Esophagus muscularis mucosa (tissue), 4 donors: ENCODE data around the gene FAM110D. TPM values are rescaled to one million over a fixed set of nuclear protein-coding genes. Genes with fewer than 3 reads are reported as not detected.

Experiments
- DNase-seq: peaks from one replicate; pipeline ENCODE4 v3.0.0-alpha.2; 2017; ENCODE audit errors: extremely low spot score
- H3K27ac ChIP-seq, 4 donors: fragments of 200-600 bp; sonication (generic); replicated peaks in 1 of 4; 1 replicate in 3 of 4; 2 replicates in 1 of 4; pipeline ENCODE4 v1.5.1; 2016 to 2019; ENCODE audit warnings: mild to moderate bottlenecking in 1 of 4
- H3K27me3 ChIP-seq, 4 donors: fragments of 200-600 bp; sonication (generic); one replicate each; pipeline versions ENCODE4 v1.5.1 to v1.6.0; 2016 to 2019
- H3K36me3 ChIP-seq, 4 donors: fragments of 200-600 bp; sonication (generic); one replicate each; pipeline ENCODE4 v1.5.1; 2016 to 2019
- H3K4me1 ChIP-seq, 4 donors: fragments of 200-600 bp; sonication (generic); one replicate each; pipeline ENCODE4 v1.5.1; 2016 to 2019
- H3K4me3 ChIP-seq, 4 donors: fragments of 200-600 bp; sonication (generic); 1 replicate in 2 of 4; 2 replicates in 2 of 4; pipeline ENCODE4 v1.5.1; 2016 to 2019; ENCODE audit warnings: mild to moderate bottlenecking in 4 of 4, moderate library complexity in 1 of 4
- H3K9me3 ChIP-seq, 4 donors: fragments of 200-600 bp; sonication (generic); 1 replicate in 3 of 4; 2 replicates in 1 of 4; pipeline ENCODE4 v1.5.1; 2016 to 2019
- CTCF ChIP-seq, 3 experiments: fragments of 200-600 bp in 2 of 3; fragments of 450-650 bp in 1 of 3; sonication (generic) in 2 of 3; IDR thresholded peaks; one replicate each; pipeline ENCODE4 v1.5.1; 2017 to 2019; ENCODE audit warnings: antibody characterized with exemption in 3 of 3, mild to moderate bottlenecking in 2 of 3, moderate library complexity in 1 of 3
- EP300 ChIP-seq: sonication (generic); formaldehyde crosslinking; IDR thresholded peaks from one replicate; pipeline ENCODE4 v1.6.1; 2017; ENCODE audit warnings: antibody characterized with exemption
- POLR2A ChIP-seq: fragments of 450-650 bp; IDR thresholded peaks from one replicate; pipeline ENCODE4 v1.6.1; 2017; ENCODE audit warnings: antibody characterized with exemption, moderate library complexity, mild to moderate bottlenecking, low read depth
- POLR2AphosphoS5 ChIP-seq, 2 donors: sonication (generic); formaldehyde crosslinking; IDR thresholded peaks; one replicate each; pipeline ENCODE4 v1.6.1; 2017; ENCODE audit warnings: antibody characterized with exemption in 2 of 2
- WGBS: methylation state at CpG from one replicate; pipeline ENCODE4 v1.1.5; 2018; 5-methylcytosine and 5-hydroxymethylcytosine counted together
- intact Hi-C: fragments of 100-400 bp; cut with DNase I; formaldehyde crosslinking; loops from one replicate; pipeline ENCODE4 v1.15.1; 2023
- total RNA-seq, 4 donors: library from RNA; depleted of rRNA; stranded (reverse); fragments of >200 nt; gene quantifications; one replicate each; pipeline versions ENCODE4 v1.1.0 to v1.2.1, GENCODE V29; 2016

The FAM110D gene
- total RNA-seq, 4 donors from 2014 or later: 2.9 to 17.9 (median 11.6) TPM

DNA sequence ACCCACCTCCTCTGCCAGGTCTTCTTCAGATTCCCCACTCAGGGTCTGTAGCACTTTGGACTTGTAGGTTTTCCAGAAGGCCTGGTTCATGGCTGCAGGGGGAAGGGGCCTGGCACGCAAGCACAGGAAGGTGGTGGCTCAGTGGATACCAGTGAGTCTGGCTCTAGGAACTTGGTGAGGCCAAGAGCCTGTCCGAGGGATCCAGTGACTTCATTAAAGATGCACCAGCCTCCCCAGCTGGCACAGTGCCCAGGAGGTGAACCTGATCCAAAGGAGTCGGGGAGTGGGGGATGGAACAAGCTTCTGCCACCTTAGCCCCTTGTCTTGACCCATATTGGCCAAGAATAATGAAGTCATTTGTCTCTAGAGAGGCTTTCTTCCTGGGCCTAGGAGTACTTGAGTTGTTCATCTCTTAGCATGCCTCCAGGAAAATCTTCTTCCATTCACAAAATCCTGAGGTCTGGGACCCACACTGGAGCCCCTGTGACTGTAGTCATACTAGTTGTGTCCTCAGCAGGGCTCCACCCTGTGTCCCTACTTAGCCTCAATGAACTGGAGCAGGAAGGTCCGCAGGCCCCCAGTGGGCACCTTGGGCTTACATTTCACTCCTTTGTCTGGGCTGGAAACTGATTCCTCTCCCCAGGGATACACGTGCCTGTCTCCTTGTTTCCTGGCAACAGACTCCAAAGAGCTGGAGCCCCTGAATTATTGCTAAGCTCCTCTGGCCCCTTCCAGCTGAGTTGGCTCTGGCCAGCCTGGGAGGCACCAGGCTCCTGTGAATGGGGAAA lies 9.7 kb downstream of the FAM110D start, which contains the start of gene C1orf232:
TSS of gene C1orf232 (minus strand) at position 554 of the 788 bp plus-strand sequence. CDS start at position 90, 464 bp downstream.
- intact Hi-C loops: no loop called here

DNA sequence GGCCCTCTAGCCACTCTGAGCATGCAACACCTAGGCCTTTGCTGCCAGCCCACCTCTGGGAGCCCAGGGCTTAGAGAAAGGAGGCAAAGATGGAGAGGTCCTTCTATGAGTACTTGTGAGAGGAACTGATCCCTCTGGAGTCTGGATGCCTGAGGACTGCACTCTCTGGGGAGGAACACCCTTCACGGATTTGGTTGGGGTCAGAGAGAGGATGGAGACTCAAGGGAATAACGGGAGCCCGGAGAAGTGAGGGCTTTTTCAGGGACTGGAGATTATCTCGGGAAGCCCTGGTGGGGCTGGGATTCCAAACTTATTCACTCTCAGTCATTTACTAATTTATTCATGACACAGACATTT lies 10.3 kb downstream of the FAM110D start:
- H3K4me1 ChIP-seq: peaks cover 26 to 33% (median 30%) of the 10 kb centered on the region in 4 donors
- 50% methylated on average over 4 of the region's 4 CpGs for WGBS
- no peaks in the 10 kb centered on the region for H3K9me3 ChIP-seq
- H3K36me3 ChIP-seq: peaks cover 0 to 12% (median 7%) of the 10 kb centered on the region in 4 donors
- TF ChIP-seq EP300 (no peak), CTCF (IDR thresholded peaks at IDR 0.05) (no peak), POLR2A (no peak), POLR2AphosphoS5 (IDR thresholded peaks at IDR 0.05) (no peak)
- no peaks in the 10 kb centered on the region for H3K27me3 ChIP-seq
- H3K4me3 ChIP-seq: peak overlapping the region; percentile 74 to 97 (median 91)
- H3K27ac ChIP-seq: peak overlapping the region; percentile 77 to 89 (median 77)
- intact Hi-C loops: no loop called here
- DNase-seq: no peak

More for the DNA sequence above, 9.7 kb downstream of the FAM110D start, which contains the start of gene C1orf232:
- Histone ChIP-seq H3K36me3 (peaks cover 0 to 12% (median 7%) of the 10 kb centered on the region in 4 donors), H3K4me1 (peaks cover 30 to 39% (median 36%) of the 10 kb centered on the region in 4 donors), H3K27ac (peak within 1 kb of the TSS; percentile 77 to 89 (median 77)), H3K27me3 (peaks cover 0 to 4% (median 0%) of the 10 kb centered on the region in 4 donors), H3K9me3 (no peaks in the 10 kb centered on the region), H3K4me3 (peak within 1 kb of the TSS; percentile 74 to 97 (median 91))
- DNase-seq: no peak
- WGBS: 60% methylated on average over 4 of the region's 5 CpGs
- TF ChIP-seq POLR2A: no peak
- no peak for TF ChIP-seq CTCF (IDR thresholded peaks at IDR 0.05)
- no peak for TF ChIP-seq POLR2AphosphoS5 (IDR thresholded peaks at IDR 0.05)
- no peak for TF ChIP-seq EP300

GRCh38 chr1:26169669-26170471 lies 11.0 kb downstream of the FAM110D start, which contains the start of gene ZNF593:
Gene ZNF593, plus strand, starts transcription at chr1:26169908. Its CDS starts 76 bp downstream, at chr1:26169984.
- TF ChIP-seq POLR2A (peak; percentile 66), EP300 (no peak), CTCF (IDR thresholded peaks at IDR 0.05) (peak; percentile 87 to 93 (median 92)), POLR2AphosphoS5 (IDR thresholded peaks at IDR 0.05) (peak; percentile 83 to 85)
- no peaks in the 10 kb centered on the region for H3K9me3 ChIP-seq
- H3K36me3 ChIP-seq: peaks cover 0 to 12% (median 7%) of the 10 kb centered on the region in 4 donors
- H3K4me1 ChIP-seq: peaks cover 20 to 28% (median 24%) of the 10 kb centered on the region in 4 donors
- intact Hi-C loops: loop anchor here (2.0 to 5.0 kb wide), 2 partner anchors 65 to 152 kb away; partner anchors contain the start of gene CEP85
- H3K4me3 ChIP-seq: peak within 1 kb of the TSS; percentile 74 to 97 (median 91)
- peak within 1 kb of the TSS; percentile 77 to 89 (median 77) for H3K27ac ChIP-seq
- no peaks in the 10 kb centered on the region for H3K27me3 ChIP-seq
- WGBS: 5% methylated on average over 14 of the region's 76 CpGs
- DNase-seq: peak; percentile 97

DNA sequence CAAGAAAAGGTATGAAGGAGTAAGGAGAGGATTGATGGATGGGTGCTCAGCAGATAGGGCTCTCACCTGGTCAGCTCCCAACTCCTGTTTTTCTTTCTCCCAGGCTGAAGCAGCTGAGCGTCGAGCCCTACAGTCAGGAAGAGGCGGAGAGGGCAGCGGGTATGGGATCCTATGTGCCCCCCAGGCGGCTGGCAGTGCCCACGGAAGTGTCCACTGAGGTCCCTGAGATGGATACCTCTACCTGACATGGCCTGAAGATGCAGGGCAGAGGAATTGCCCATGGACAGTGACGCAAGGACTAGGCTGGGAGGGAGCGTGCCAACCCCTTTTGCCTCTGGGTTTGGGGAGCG lies 11.6 kb downstream of the FAM110D start:
- DNase-seq: no peak
- 81% methylated on average over 6 of the region's 9 CpGs for WGBS
- Histone ChIP-seq H3K27me3 (no peaks in the 10 kb centered on the region), H3K4me1 (peaks cover 19 to 28% (median 24%) of the 10 kb centered on the region in 4 donors), H3K27ac (peak overlapping the region in 3 of 4 donors; percentile 77 to 89 (median 77)), H3K36me3 (peaks cover 0 to 12% (median 7%) of the 10 kb centered on the region in 4 donors), H3K9me3 (no peaks in the 10 kb centered on the region), H3K4me3 (peak overlapping the region; percentile 74 to 97 (median 91))
- intact Hi-C loops: loop anchor here (2.0 to 5.0 kb wide), 2 partner anchors 64 to 152 kb away; partner anchors contain the start of gene CEP85
- no peak for TF ChIP-seq POLR2A
- no peak for TF ChIP-seq POLR2AphosphoS5 (IDR thresholded peaks at IDR 0.05)
- TF ChIP-seq CTCF (IDR thresholded peaks at IDR 0.05): no peak
- TF ChIP-seq EP300: no peak
